Fibroblast of peridontal ligament (primary cell): Measurements from ENCODE around the gene MYCBPAP.

Experiments
- DNase-seq: peaks from one replicate; pipeline ENCODE4 v3.0.0-alpha.2; 2010; ENCODE audit errors: extremely low read depth

MYCBPAP gene

GRCh38 chr17:50507871-50508572 lies at the start of gene MYCBPAP:
Gene MYCBPAP, plus strand, starts transcription at chr17:50508439. Its CDS starts 236 bp downstream, at chr17:50508675.
- DNase-seq, result peak; percentile 76

- DNase-seq, result no peak
Observed at GRCh38 chr17:50458701-50459676, 49.2 kb upstream of the MYCBPAP start.

GRCh38 chr17:50459756-50460155 lies 48.5 kb upstream of the MYCBPAP start:
- DNase-seq, result no peak

GRCh38 chr17:50460831-50461526 lies 47.3 kb upstream of the MYCBPAP start:
- no peak for DNase-seq

GRCh38 chr17:50461550-50462132 lies 46.6 kb upstream of the MYCBPAP start:
- no peak for DNase-seq

- DNase-seq, result no peak
Observed at GRCh38 chr17:50462446-50462845, 45.8 kb upstream of the MYCBPAP start.

GRCh38 chr17:50464121-50464520 lies 44.1 kb upstream of the MYCBPAP start:
- DNase-seq, result no peak

- no peak for DNase-seq
Observed at GRCh38 chr17:50464736-50465135, 43.5 kb upstream of the MYCBPAP start.

GRCh38 chr17:50465171-50465570 lies 43.1 kb upstream of the MYCBPAP start:
- no peak for DNase-seq

- DNase-seq, result no peak
Observed at GRCh38 chr17:50465635-50466034, 42.6 kb upstream of the MYCBPAP start.

GRCh38 chr17:50466371-50467113 lies 41.7 kb upstream of the MYCBPAP start:
- no peak for DNase-seq

GRCh38 chr17:50467114-50467854 lies 41.0 kb upstream of the MYCBPAP start:
- no peak for DNase-seq

- no peak for DNase-seq
Observed at GRCh38 chr17:50467855-50468303, 40.4 kb upstream of the MYCBPAP start.

GRCh38 chr17:50468304-50469207 lies 39.7 kb upstream of the MYCBPAP start, which contains the start of gene CHAD:
Gene CHAD, minus strand, starts transcription at chr17:50468880. Its CDS starts 67 bp downstream, at chr17:50468813.
- no peak for DNase-seq

GRCh38 chr17:50469208-50469605 lies 39.0 kb upstream of the MYCBPAP start:
- DNase-seq, result no peak

- no peak for DNase-seq
Observed at GRCh38 chr17:50469671-50470305, 38.5 kb upstream of the MYCBPAP start.

GRCh38 chr17:50470426-50470825 lies 37.8 kb upstream of the MYCBPAP start:
- DNase-seq, result no peak
